Measurements from ENCODE around the gene STK39.

DNA sequence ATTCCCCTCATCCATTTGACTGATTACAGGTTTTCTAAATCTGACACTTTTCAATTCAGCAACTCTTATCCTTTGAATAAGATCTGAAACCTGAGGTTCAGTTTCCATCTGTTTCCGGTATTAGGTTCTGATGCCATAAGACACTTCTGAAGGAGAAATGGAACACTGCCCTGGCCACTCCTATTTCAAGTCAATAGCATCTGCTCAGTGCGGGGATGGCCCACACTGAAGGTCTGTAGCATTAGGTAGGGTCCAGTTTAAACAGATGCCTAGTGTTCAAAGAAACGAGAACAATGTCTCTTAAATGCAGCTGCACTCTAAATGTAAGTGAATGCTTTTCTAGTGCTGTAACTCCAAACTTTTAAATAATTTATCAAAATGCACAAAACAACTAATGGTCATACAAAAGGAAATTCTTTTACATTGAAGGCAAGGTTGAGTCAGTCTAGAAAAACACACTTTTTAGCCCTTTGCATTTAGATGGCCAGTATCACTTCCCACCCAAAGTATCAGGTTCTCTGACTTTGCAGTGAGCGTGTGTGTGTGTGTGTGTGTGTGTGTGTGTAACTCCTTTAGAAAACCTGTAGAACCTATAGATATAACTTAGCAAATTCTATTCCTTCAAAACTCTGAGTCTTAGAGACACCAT is 78.2 kb downstream of the STK39 start:
- TF ChIP-seq, protein P1, sequence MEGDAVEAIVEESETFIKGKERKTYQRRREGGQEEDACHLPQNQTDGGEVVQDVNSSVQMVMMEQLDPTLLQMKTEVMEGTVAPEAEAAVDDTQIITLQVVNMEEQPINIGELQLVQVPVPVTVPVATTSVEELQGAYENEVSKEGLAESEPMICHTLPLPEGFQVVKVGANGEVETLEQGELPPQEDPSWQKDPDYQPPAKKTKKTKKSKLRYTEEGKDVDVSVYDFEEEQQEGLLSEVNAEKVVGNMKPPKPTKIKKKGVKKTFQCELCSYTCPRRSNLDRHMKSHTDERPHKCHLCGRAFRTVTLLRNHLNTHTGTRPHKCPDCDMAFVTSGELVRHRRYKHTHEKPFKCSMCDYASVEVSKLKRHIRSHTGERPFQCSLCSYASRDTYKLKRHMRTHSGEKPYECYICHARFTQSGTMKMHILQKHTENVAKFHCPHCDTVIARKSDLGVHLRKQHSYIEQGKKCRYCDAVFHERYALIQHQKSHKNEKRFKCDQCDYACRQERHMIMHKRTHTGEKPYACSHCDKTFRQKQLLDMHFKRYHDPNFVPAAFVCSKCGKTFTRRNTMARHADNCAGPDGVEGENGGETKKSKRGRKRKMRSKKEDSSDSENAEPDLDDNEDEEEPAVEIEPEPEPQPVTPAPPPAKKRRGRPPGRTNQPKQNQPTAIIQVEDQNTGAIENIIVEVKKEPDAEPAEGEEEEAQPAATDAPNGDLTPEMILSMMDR (IDR thresholded peaks at IDR 0.05) = no peak
- TF ChIP-seq POLR2AphosphoS5 (IDR thresholded peaks at IDR 0.05) = no peak
- TF ChIP-seq EP300 (IDR thresholded peaks at IDR 0.05) = no peak
- TF ChIP-seq POLR2A (IDR thresholded peaks at IDR 0.05) = no peak
